T47D (cell line): ENCODE measurements around the gene GPR68.

Experiments
- DNase-seq, 2 experiments: peaks; one replicate each; pipeline versions ENCODE4 v3.0.0 to v3.0.0-alpha.2; 2011 to 2012; ENCODE audit warnings: low read depth in 1 of 2, low spot score in 1 of 2
- JUND ChIP-seq: IDR thresholded peaks from 2 replicates; pipeline ENCODE4 v1.6.1; 2012; ENCODE audit warnings: low read depth
- in situ Hi-C: cut with HindIII; loops from 2 replicates; pipeline ENCODE4 v1.10.0; 2016; ENCODE audit warnings: low sequenced_read_pairs, low pct_unique_long_range_greater_than_20kb

Gene GPR68

GRCh38 chr14:91241863-91242262 lies 2.6 kb downstream of the GPR68 start:
- in situ Hi-C loops, result no loop called here
- DNase-seq, result no peak
- no peak for TF ChIP-seq JUND

GRCh38 chr14:91238661-91239060 lies 5.8 kb downstream of the GPR68 start:
- in situ Hi-C loops, result no loop called here
- TF ChIP-seq JUND, result no peak
- no peak for DNase-seq

GRCh38 chr14:91238085-91238484 lies 6.4 kb downstream of the GPR68 start:
- in situ Hi-C loops, result no loop called here
- no peak for TF ChIP-seq JUND
- no peak for DNase-seq

GRCh38 chr14:91237219-91237618 lies 7.3 kb downstream of the GPR68 start:
- DNase-seq, result no peak
- TF ChIP-seq JUND, result no peak
- in situ Hi-C loops, result no loop called here

- TF ChIP-seq JUND, result no peak
- DNase-seq, result no peak
- in situ Hi-C loops, result no loop called here
Measured at GRCh38 chr14:91235841-91236240, 8.7 kb downstream of the GPR68 start.

GRCh38 chr14:91234791-91235114 lies 9.8 kb downstream of the GPR68 start:
- no peak for DNase-seq
- TF ChIP-seq JUND, result no peak
- in situ Hi-C loops, result no loop called here

GRCh38 chr14:91233936-91234790 lies 10.3 kb downstream of the GPR68 start:
- no peak for DNase-seq

GRCh38 chr14:91232603-91233002 lies 11.9 kb downstream of the GPR68 start:
- DNase-seq, result no peak
- TF ChIP-seq JUND, result no peak
- in situ Hi-C loops, result no loop called here

More at GRCh38 chr14:91233936-91234790, 10.3 kb downstream of the GPR68 start:
- in situ Hi-C loops, result no loop called here
- TF ChIP-seq JUND, result no peak

- no peak for TF ChIP-seq JUND
- in situ Hi-C loops, result no loop called here
- no peak for DNase-seq
Measured at GRCh38 chr14:91232052-91232451, 12.5 kb downstream of the GPR68 start.

- DNase-seq, result no peak
- TF ChIP-seq JUND, result no peak
- in situ Hi-C loops, result no loop called here
Measured at GRCh38 chr14:91231446-91231845, 13.1 kb downstream of the GPR68 start.

GRCh38 chr14:91230397-91231035 lies 14.0 kb downstream of the GPR68 start:
- in situ Hi-C loops, result no loop called here
- no peak for TF ChIP-seq JUND
- DNase-seq, result peak in 1 of 2 experiments; percentile 41

GRCh38 chr14:91229743-91230200 lies 14.7 kb downstream of the GPR68 start:
- no peak for TF ChIP-seq JUND
- no peak for DNase-seq
- in situ Hi-C loops, result no loop called here

GRCh38 chr14:91229005-91229382 lies 15.5 kb downstream of the GPR68 start:
- in situ Hi-C loops, result no loop called here
- no peak for DNase-seq
- TF ChIP-seq JUND, result no peak
